B cell (primary cell): ENCODE results near the gene NRAP. TPM values are rescaled to one million over a fixed set of nuclear protein-coding genes. Genes with fewer than 3 reads are reported as not detected.

ENCODE experiments used
- ATAC-seq: fragments of 200-7000 bp; cut with Tn5 transposase; one replicate; pipeline ENCODE4 v1.10.0; 2021; ENCODE audit warnings: low read depth, mild to moderate bottlenecking, moderate number of reproducible peaks, moderate library complexity
- CTCF ChIA-PET: fragments of 350-600 bp; sonication (Branson Sonifier 250); formaldehyde crosslinking; loops from one replicate; lab custom pipeline; 2021; ENCODE audit warnings: antibody characterized with exemption, inconsistent platforms; lab: Charles Lee
- POLR2A ChIA-PET: fragments of 350-600 bp; sonication (Branson Sonifier 250); formaldehyde crosslinking; loops from one replicate; lab custom pipeline; 2021; ENCODE audit warnings: antibody characterized with exemption; lab: Charles Lee
- DNase-seq: peaks from one replicate; pipeline ENCODE4 v3.0.0; 2013
- H2AFZ ChIP-seq: 2 replicates; pipeline ENCODE4 v1.6.1; 2012; ENCODE audit warnings: mild to moderate bottlenecking, low read depth, low read length; ENCODE audit not compliant: insufficient read depth, poor library complexity, severe bottlenecking
- H3K27ac ChIP-seq, 2 donors: 1 replicate in 1 of 2; 2 replicates in 1 of 2; pipeline ENCODE4 v1.5.1; 2012 to 2013; ENCODE audit warnings: low read length in 2 of 2, mild to moderate bottlenecking in 2 of 2, moderate library complexity in 1 of 2
- H3K27me3 ChIP-seq, 4 experiments: fragments of 200-600 bp in 1 of 4; sonication (generic) in 1 of 4; replicated peaks in 1 of 4; 1 replicate in 2 of 4; 2 replicates in 2 of 4; pipeline versions ENCODE4 v1.6.1 to v1.7.0; 2013 to 2016; ENCODE audit warnings: low read length in 3 of 4, mild to moderate bottlenecking in 2 of 4, mixed read lengths in 1 of 4, moderate library complexity in 1 of 4; ENCODE audit not compliant: insufficient read depth in 4 of 4, control insufficient read depth in 3 of 4; ENCODE audit errors: control extremely low read depth in 1 of 4
- H3K36me3 ChIP-seq, 2 experiments: replicated peaks in 1 of 2; 1 replicate in 1 of 2; 2 replicates in 1 of 2; pipeline versions ENCODE4 v1.6.1 to v1.7.1; 2013; ENCODE audit warnings: low read length in 1 of 2; ENCODE audit not compliant: insufficient read depth in 2 of 2, control insufficient read depth in 1 of 2; ENCODE audit errors: control extremely low read depth in 1 of 2, extremely low read depth in 1 of 2
- H3K4me1 ChIP-seq, 2 donors: fragments of 200-600 bp in 1 of 2; sonication (generic) in 1 of 2; 1 replicate in 1 of 2; 2 replicates in 1 of 2; pipeline versions ENCODE4 v1.5.1 to v1.6.1; 2013 to 2017; ENCODE audit warnings: low read length in 2 of 2; ENCODE audit not compliant: control insufficient read depth in 2 of 2, insufficient read depth in 2 of 2
- H3K4me2 ChIP-seq: replicated peaks from 2 replicates; pipeline ENCODE3; 2012; ENCODE audit warnings: mild to moderate bottlenecking, low read depth, low read length; ENCODE audit not compliant: poor library complexity, severe bottlenecking
- H3K4me3 ChIP-seq, 5 experiments: fragments of 200-600 bp in 1 of 5; sonication (generic) in 1 of 5; 1 replicate in 3 of 5; 2 replicates in 2 of 5; pipeline versions ENCODE4 v1.5.1 to v1.7.0; 2011 to 2016; ENCODE audit warnings: low read length in 4 of 5, mild to moderate bottlenecking in 4 of 5, low read depth in 2 of 5, control low read depth in 1 of 5, moderate library complexity in 1 of 5; ENCODE audit not compliant: insufficient read depth in 1 of 5; ENCODE audit errors: control extremely low read depth in 1 of 5, extremely low read depth in 1 of 5
- H3K79me2 ChIP-seq: fragments of 200-600 bp; sonication (generic); one replicate; pipeline ENCODE4 v1.6.0; 2016; ENCODE audit warnings: low read length; ENCODE audit not compliant: control insufficient read depth, insufficient read depth
- H3K9ac ChIP-seq: fragments of 200-600 bp; sonication (generic); 2 replicates; pipeline ENCODE4 v1.6.1; 2017; ENCODE audit warnings: mild to moderate bottlenecking, low read length, moderate library complexity
- H3K9me3 ChIP-seq, 3 donors: one replicate each; pipeline versions ENCODE4 v1.6.1 to v1.7.1; 2013; ENCODE audit warnings: low read length in 2 of 3; ENCODE audit not compliant: control insufficient read depth in 2 of 3, insufficient read depth in 1 of 3; ENCODE audit errors: control extremely low read depth in 1 of 3
- H4K20me1 ChIP-seq: 2 replicates; pipeline ENCODE4 v1.6.0; 2012; ENCODE audit warnings: mild to moderate bottlenecking, low read length; ENCODE audit not compliant: insufficient read depth, control insufficient read depth, poor library complexity, severe bottlenecking
- H3K27ac Mint-ChIP-seq: one replicate; pipeline ENCODE4 v1.8.0; 2021; ENCODE audit warnings: mixed read lengths
- H3K27me3 Mint-ChIP-seq: one replicate; pipeline ENCODE4 v1.8.0; 2021; ENCODE audit warnings: mixed read lengths
- H3K4me1 Mint-ChIP-seq: one replicate; pipeline ENCODE4 v1.8.0; 2021; ENCODE audit warnings: mixed read lengths
- H3K4me3 Mint-ChIP-seq: one replicate; pipeline ENCODE4 v1.8.0; 2021; ENCODE audit warnings: mixed read lengths
- H3K9me3 Mint-ChIP-seq: one replicate; pipeline ENCODE4 v1.8.0; 2022; ENCODE audit warnings: mixed read lengths; ENCODE audit not compliant: insufficient read depth
- EZH2 ChIP-seq: IDR thresholded peaks from 2 replicates; pipeline ENCODE4 v1.6.1; 2012; ENCODE audit warnings: borderline replicate concordance, low read depth, mild to moderate bottlenecking, moderate library complexity, low read length; ENCODE audit not compliant: insufficient read depth, poor library complexity, severe bottlenecking
- WGBS: methylation state at CpG from one replicate; pipeline ENCODE4 v1.1.5; 2013; ENCODE audit warnings: missing lambda C conversion rate; ENCODE audit not compliant: insufficient coverage; 5-methylcytosine and 5-hydroxymethylcytosine counted together
- intact Hi-C: fragments of 100-400 bp; cut with micrococcal nuclease; formaldehyde crosslinking; loops from one replicate; pipeline ENCODE4 v1.10.0; 2022
- polyA plus RNA-seq: library from polyadenylated mRNA; depleted of rRNA; stranded (reverse); fragments of >200 nt; gene quantifications from 2 replicates; pipeline ENCODE4 v1.2.3, GENCODE V29; 2012
- total RNA-seq, 2 donors: library from RNA; stranded (reverse); fragments of 120-200 nt in 1 of 2; gene quantifications; 1 replicate in 1 of 2; 2 replicates in 1 of 2; pipeline versions ENCODE4 v1.2.3 to v1.2.4, GENCODE V29; 2013 to 2022
- TF ChIP-seq, protein P1 (sequence below): fragments of 200-600 bp; IDR thresholded peaks from one replicate; pipeline ENCODE4 v1.8.0; 2022; ENCODE audit warnings: antibody characterized with exemption, mild to moderate bottlenecking

The NRAP gene
- total and polyA plus RNA-seq, 2 donors (not counting 1 experiment from before 2014, with no cell fraction given): not detected

- CTCF ChIA-PET: no interaction called here
- no peaks in the 10 kb centered on the region for H3K4me1 ChIP-seq
- intact Hi-C loops: no loop called here
- H3K36me3 ChIP-seq: no peaks in the 10 kb centered on the region
- H3K27ac ChIP-seq: no peak overlapping the region
- Mint-ChIP-seq H3K27me3 (peaks cover 31% of the 10 kb centered on the region), H3K27ac (no peak overlapping the region), H3K9me3 (no peaks in the 10 kb centered on the region), H3K4me3 (no peak overlapping the region), H3K4me1 (no peaks in the 10 kb centered on the region)
- no peak overlapping the region for H2AFZ ChIP-seq
- no peak overlapping the region for H3K4me2 ChIP-seq
- no peaks in the 10 kb centered on the region for H3K79me2 ChIP-seq
- TF ChIP-seq, protein P1, sequence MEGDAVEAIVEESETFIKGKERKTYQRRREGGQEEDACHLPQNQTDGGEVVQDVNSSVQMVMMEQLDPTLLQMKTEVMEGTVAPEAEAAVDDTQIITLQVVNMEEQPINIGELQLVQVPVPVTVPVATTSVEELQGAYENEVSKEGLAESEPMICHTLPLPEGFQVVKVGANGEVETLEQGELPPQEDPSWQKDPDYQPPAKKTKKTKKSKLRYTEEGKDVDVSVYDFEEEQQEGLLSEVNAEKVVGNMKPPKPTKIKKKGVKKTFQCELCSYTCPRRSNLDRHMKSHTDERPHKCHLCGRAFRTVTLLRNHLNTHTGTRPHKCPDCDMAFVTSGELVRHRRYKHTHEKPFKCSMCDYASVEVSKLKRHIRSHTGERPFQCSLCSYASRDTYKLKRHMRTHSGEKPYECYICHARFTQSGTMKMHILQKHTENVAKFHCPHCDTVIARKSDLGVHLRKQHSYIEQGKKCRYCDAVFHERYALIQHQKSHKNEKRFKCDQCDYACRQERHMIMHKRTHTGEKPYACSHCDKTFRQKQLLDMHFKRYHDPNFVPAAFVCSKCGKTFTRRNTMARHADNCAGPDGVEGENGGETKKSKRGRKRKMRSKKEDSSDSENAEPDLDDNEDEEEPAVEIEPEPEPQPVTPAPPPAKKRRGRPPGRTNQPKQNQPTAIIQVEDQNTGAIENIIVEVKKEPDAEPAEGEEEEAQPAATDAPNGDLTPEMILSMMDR: no peak
- TF ChIP-seq EZH2: no peak
- no peaks in the 10 kb centered on the region for H3K9me3 ChIP-seq
- ATAC-seq (no peak), DNase-seq (no peak)
- POLR2A ChIA-PET: no interaction called here
- H4K20me1 ChIP-seq: no peaks in the 10 kb centered on the region
- H3K4me3 ChIP-seq: no peak overlapping the region
- no peak overlapping the region for H3K9ac ChIP-seq
- H3K27me3 ChIP-seq: no peaks in the 10 kb centered on the region
- WGBS: 88% methylated on average over 3 of the region's 3 CpGs
Observed at GRCh38 chr10:113647812-113648211, 16.0 kb downstream of the NRAP start.

- Histone ChIP-seq H3K4me1 (no peaks in the 10 kb centered on the region), H3K9me3 (no peaks in the 10 kb centered on the region), H4K20me1 (no peaks in the 10 kb centered on the region), H3K27ac (no peak overlapping the region), H2AFZ (no peak overlapping the region), H3K4me2 (no peak overlapping the region), H3K4me3 (no peak overlapping the region), H3K36me3 (no peaks in the 10 kb centered on the region), H3K9ac (no peak overlapping the region), H3K27me3 (no peaks in the 10 kb centered on the region), H3K79me2 (no peaks in the 10 kb centered on the region)
- DNase-seq: no peak
- ChIA-PET POLR2A (no interaction called here), CTCF (no interaction called here)
- H3K27me3 Mint-ChIP-seq: peaks cover 33% of the 10 kb centered on the region
- no peaks in the 10 kb centered on the region for H3K9me3 Mint-ChIP-seq
- TF ChIP-seq, protein P1: no peak
- TF ChIP-seq EZH2: no peak
- intact Hi-C loops: no loop called here
- H3K4me3 Mint-ChIP-seq: no peak overlapping the region
- WGBS: 83% methylated on average over 4 of the region's 10 CpGs
- no peaks in the 10 kb centered on the region for H3K4me1 Mint-ChIP-seq
- ATAC-seq: no peak
- no peak overlapping the region for H3K27ac Mint-ChIP-seq
Observed at GRCh38 chr10:113646336-113647201, 17.3 kb downstream of the NRAP start.
